Thoracic aorta (tissue), 2 donors: ENCODE data around the gene LHPP. TPM values are rescaled to one million over a fixed set of nuclear protein-coding genes. Genes with fewer than 3 reads are reported as not detected.

Source experiments
- ATAC-seq: fragments of 150-250 bp; one replicate; pipeline ENCODE4 v1.8.0; 2017; ENCODE audit warnings: low read depth; ENCODE audit not compliant: insufficient number of reproducible peaks, low FRiP score
- DNase-seq: peaks from one replicate; pipeline ENCODE4 v3.0.0-alpha.2; 2020; ENCODE audit warnings: low spot score
- H3K27ac ChIP-seq, 2 donors: fragments of 200-600 bp; sonication (generic); 1 replicate in 1 of 2; 2 replicates in 1 of 2; pipeline ENCODE4 v1.5.1; 2016; ENCODE audit warnings: mild to moderate bottlenecking in 2 of 2, moderate library complexity in 2 of 2
- H3K27me3 ChIP-seq: fragments of 200-600 bp; sonication (generic); replicated peaks from 2 replicates; pipeline ENCODE4 v1.6.0; 2016; ENCODE audit warnings: mild to moderate bottlenecking; ENCODE audit not compliant: insufficient read depth
- H3K36me3 ChIP-seq: fragments of 200-600 bp; sonication (generic); one replicate; pipeline ENCODE4 v1.5.1; 2016
- H3K4me1 ChIP-seq, 2 donors: fragments of 200-600 bp; sonication (generic); 1 replicate in 1 of 2; 2 replicates in 1 of 2; pipeline versions ENCODE4 v1.5.1 to v1.6.0; 2016; ENCODE audit warnings: low read depth in 2 of 2, mild to moderate bottlenecking in 1 of 2; ENCODE audit not compliant: control insufficient read depth in 1 of 2
- H3K4me3 ChIP-seq: fragments of 200-600 bp; sonication (generic); 2 replicates; pipeline ENCODE4 v1.5.1; 2016; ENCODE audit warnings: mild to moderate bottlenecking
- H3K9me3 ChIP-seq: fragments of 200-600 bp; sonication (generic); 2 replicates; pipeline ENCODE4 v1.5.1; 2016
- CTCF ChIP-seq: fragments of 200-600 bp; sonication (generic); IDR thresholded peaks from one replicate; pipeline ENCODE4 v1.5.1; 2019; ENCODE audit warnings: antibody characterized with exemption
- total RNA-seq, 2 donors: library from RNA; depleted of rRNA; stranded (reverse); fragments of >200 nt; gene quantifications; one replicate each; pipeline versions ENCODE4 v1.1.0 to v1.2.3, GENCODE V29; 2016

LHPP gene
- total RNA-seq, 2 donors from 2014 or later: 7.2 to 24.1 TPM

GRCh38 chr10:124484031-124484430, 22.4 kb downstream of the LHPP start:
- Histone ChIP-seq H3K36me3 (no peaks in the 10 kb centered on the region), H3K4me1 (no peaks in the 10 kb centered on the region), H3K4me3 (no peak overlapping the region), H3K9me3 (no peaks in the 10 kb centered on the region), H3K27me3 (no peaks in the 10 kb centered on the region), H3K27ac (no peak overlapping the region)
- no peak for DNase-seq
- no peak for ATAC-seq
- TF ChIP-seq CTCF: no peak

- ATAC-seq (no peak), DNase-seq (no peak)
- Histone ChIP-seq H3K9me3 (no peaks in the 10 kb centered on the region), H3K4me3 (no peak overlapping the region), H3K27ac (no peak overlapping the region), H3K36me3 (no peaks in the 10 kb centered on the region), H3K4me1 (no peaks in the 10 kb centered on the region), H3K27me3 (no peaks in the 10 kb centered on the region)
- TF ChIP-seq CTCF: no peak
These were observed 23.0 kb downstream of the LHPP start for GRCh38 chr10:124484661-124485060.

GRCh38 chr10:124486635-124487034, 25.0 kb downstream of the LHPP start:
- Histone ChIP-seq H3K27ac (no peak overlapping the region), H3K4me1 (no peaks in the 10 kb centered on the region), H3K36me3 (no peaks in the 10 kb centered on the region), H3K27me3 (no peaks in the 10 kb centered on the region), H3K9me3 (no peaks in the 10 kb centered on the region), H3K4me3 (no peak overlapping the region)
- TF ChIP-seq CTCF: no peak
- DNase-seq (no peak), ATAC-seq (no peak)

GRCh38 chr10:124491105-124491504, 29.5 kb downstream of the LHPP start:
- DNase-seq (no peak), ATAC-seq (no peak)
- TF ChIP-seq CTCF: no peak
- Histone ChIP-seq H3K27ac (no peak overlapping the region), H3K4me3 (no peak overlapping the region), H3K4me1 (no peaks in the 10 kb centered on the region), H3K36me3 (no peaks in the 10 kb centered on the region), H3K27me3 (no peaks in the 10 kb centered on the region), H3K9me3 (no peaks in the 10 kb centered on the region)

- no peaks in the 10 kb centered on the region for H3K4me1 ChIP-seq
- no peak for DNase-seq
- TF ChIP-seq CTCF: no peak
- no peak for ATAC-seq
- H3K36me3 ChIP-seq: no peaks in the 10 kb centered on the region
- H3K27me3 ChIP-seq: no peaks in the 10 kb centered on the region
- no peaks in the 10 kb centered on the region for H3K9me3 ChIP-seq
- H3K4me3 ChIP-seq: no peak overlapping the region
- no peak overlapping the region for H3K27ac ChIP-seq
These were observed 30.6 kb downstream of the LHPP start for GRCh38 chr10:124492266-124492665.
